ENCODE results near the gene GIMAP4.

GRCh38 chr7:150556521-150557138 lies 10.6 kb upstream of the GIMAP4 start:
- TF ChIP-seq ZNF274 (IDR thresholded peaks at IDR 0.05; ENCODE audit: low read depth, low read length) (no peak), SUZ12 (IDR thresholded peaks at IDR 0.05; ENCODE audit: extremely low read depth, insufficient read depth, insufficient read length) (no peak)

Data from NT2/D1 (cell line).